Neural crest cell (in vitro differentiated cells): ENCODE results near the gene TCEAL7. TPM values are rescaled to one million over a fixed set of nuclear protein-coding genes. Genes with fewer than 3 reads are reported as not detected.

Experiments
- DNase-seq: peaks from one replicate; pipeline ENCODE4 v3.0.0; 2021; ENCODE audit warnings: low read depth, mixed read lengths, low spot score
- H3K27ac Mint-ChIP-seq: one replicate; pipeline ENCODE4 v1.8.0; 2021; ENCODE audit warnings: mild to moderate bottlenecking, mixed read lengths; ENCODE audit not compliant: unreplicated experiment
- H3K27me3 Mint-ChIP-seq: 2 replicates; pipeline ENCODE4 v1.8.0; 2021; ENCODE audit warnings: low read depth, mild to moderate bottlenecking, mixed read lengths
- H3K36me3 Mint-ChIP-seq: 2 replicates; pipeline ENCODE4 v1.8.0; 2021; ENCODE audit warnings: low read depth, mild to moderate bottlenecking, mixed read lengths
- H3K4me1 Mint-ChIP-seq: 2 replicates; pipeline ENCODE4 v1.8.0; 2021; ENCODE audit warnings: mixed read lengths
- H3K4me3 Mint-ChIP-seq: one replicate; pipeline ENCODE4 v1.8.0; 2021; ENCODE audit warnings: mild to moderate bottlenecking, mixed read lengths
- H3K9me3 Mint-ChIP-seq: 2 replicates; pipeline ENCODE4 v1.8.0; 2021; ENCODE audit warnings: mixed read lengths
- total RNA-seq: library from RNA; stranded (reverse); gene quantifications from 2 replicates; pipeline ENCODE4 v1.2.1, GENCODE V29; 2021
- TF ChIP-seq, protein P1 (sequence below): fragments of 200-600 bp; sonication (generic); conservative IDR thresholded peaks from 2 replicates; pipeline ENCODE4 v1.5.0; 2021; ENCODE audit warnings: antibody characterized with exemption, mild to moderate bottlenecking

Gene TCEAL7
- total RNA-seq, 1 donor from 2014 or later: 15.3 TPM

GRCh38 chrX:103360092-103360491 lies 30.1 kb downstream of the TCEAL7 start:
- Mint-ChIP-seq H3K27ac (no peak overlapping the region), H3K4me3 (peak overlapping the region; percentile 73), H3K36me3 (peaks cover 8% of the 10 kb centered on the region), H3K4me1 (peaks cover 23% of the 10 kb centered on the region), H3K27me3 (no peaks in the 10 kb centered on the region), H3K9me3 (no peaks in the 10 kb centered on the region)
- DNase-seq: no peak
- TF ChIP-seq, protein P1, sequence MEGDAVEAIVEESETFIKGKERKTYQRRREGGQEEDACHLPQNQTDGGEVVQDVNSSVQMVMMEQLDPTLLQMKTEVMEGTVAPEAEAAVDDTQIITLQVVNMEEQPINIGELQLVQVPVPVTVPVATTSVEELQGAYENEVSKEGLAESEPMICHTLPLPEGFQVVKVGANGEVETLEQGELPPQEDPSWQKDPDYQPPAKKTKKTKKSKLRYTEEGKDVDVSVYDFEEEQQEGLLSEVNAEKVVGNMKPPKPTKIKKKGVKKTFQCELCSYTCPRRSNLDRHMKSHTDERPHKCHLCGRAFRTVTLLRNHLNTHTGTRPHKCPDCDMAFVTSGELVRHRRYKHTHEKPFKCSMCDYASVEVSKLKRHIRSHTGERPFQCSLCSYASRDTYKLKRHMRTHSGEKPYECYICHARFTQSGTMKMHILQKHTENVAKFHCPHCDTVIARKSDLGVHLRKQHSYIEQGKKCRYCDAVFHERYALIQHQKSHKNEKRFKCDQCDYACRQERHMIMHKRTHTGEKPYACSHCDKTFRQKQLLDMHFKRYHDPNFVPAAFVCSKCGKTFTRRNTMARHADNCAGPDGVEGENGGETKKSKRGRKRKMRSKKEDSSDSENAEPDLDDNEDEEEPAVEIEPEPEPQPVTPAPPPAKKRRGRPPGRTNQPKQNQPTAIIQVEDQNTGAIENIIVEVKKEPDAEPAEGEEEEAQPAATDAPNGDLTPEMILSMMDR: no peak

- TF ChIP-seq, protein P1: no peak
- peaks cover 8% of the 10 kb centered on the region for H3K36me3 Mint-ChIP-seq
- DNase-seq: no peak
- H3K27me3 Mint-ChIP-seq: no peaks in the 10 kb centered on the region
- H3K9me3 Mint-ChIP-seq: no peaks in the 10 kb centered on the region
- peaks cover 19% of the 10 kb centered on the region for H3K4me1 Mint-ChIP-seq
- no peak overlapping the region for H3K4me3 Mint-ChIP-seq
- H3K27ac Mint-ChIP-seq: no peak overlapping the region
Measured at GRCh38 chrX:103360916-103361315, 30.9 kb downstream of the TCEAL7 start.

- peaks cover 6% of the 10 kb centered on the region for H3K36me3 Mint-ChIP-seq
- no peak for DNase-seq
- TF ChIP-seq, protein P1: no peak
- peaks cover 13% of the 10 kb centered on the region for H3K4me1 Mint-ChIP-seq
- peaks cover 2% of the 10 kb centered on the region for H3K9me3 Mint-ChIP-seq
- H3K27ac Mint-ChIP-seq: no peak overlapping the region
- H3K27me3 Mint-ChIP-seq: no peaks in the 10 kb centered on the region
- no peak overlapping the region for H3K4me3 Mint-ChIP-seq
Measured at GRCh38 chrX:103361798-103362197, 31.8 kb downstream of the TCEAL7 start.

- Mint-ChIP-seq H3K36me3 (peaks cover 5% of the 10 kb centered on the region), H3K27me3 (no peaks in the 10 kb centered on the region), H3K9me3 (peaks cover 2% of the 10 kb centered on the region), H3K4me1 (peaks cover 10% of the 10 kb centered on the region), H3K4me3 (no peak overlapping the region), H3K27ac (no peak overlapping the region)
- TF ChIP-seq, protein P1: no peak
- DNase-seq: no peak
Measured at GRCh38 chrX:103362474-103362873, 32.4 kb downstream of the TCEAL7 start.

GRCh38 chrX:103363046-103363445 lies 33.0 kb downstream of the TCEAL7 start:
- no peak overlapping the region for H3K4me3 Mint-ChIP-seq
- TF ChIP-seq, protein P1: no peak
- no peak for DNase-seq
- no peaks in the 10 kb centered on the region for H3K27me3 Mint-ChIP-seq
- H3K36me3 Mint-ChIP-seq: peaks cover 3% of the 10 kb centered on the region
- peaks cover 4% of the 10 kb centered on the region for H3K4me1 Mint-ChIP-seq
- H3K9me3 Mint-ChIP-seq: peaks cover 2% of the 10 kb centered on the region
- H3K27ac Mint-ChIP-seq: no peak overlapping the region

DNA sequence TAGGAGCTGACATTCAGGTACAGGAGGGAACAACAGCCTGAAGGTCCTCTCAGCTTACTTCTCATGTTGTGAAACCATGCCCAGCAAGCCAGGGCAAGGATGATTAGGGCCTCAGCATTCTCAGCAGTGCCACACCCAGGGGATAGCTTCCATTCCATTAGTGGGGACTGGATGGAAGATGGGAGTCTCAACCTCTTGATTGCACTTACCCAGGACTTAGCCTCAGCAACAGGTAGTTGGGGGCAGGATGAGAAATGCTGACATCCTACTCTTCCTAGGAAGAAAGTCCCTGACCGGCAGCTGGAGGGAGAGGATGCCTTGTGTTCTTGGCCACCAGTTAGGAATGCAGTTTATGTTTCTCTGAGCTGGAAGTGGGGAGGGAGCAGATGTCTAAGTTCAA lies 37.5 kb downstream of the TCEAL7 start:
- Mint-ChIP-seq H3K27me3 (no peaks in the 10 kb centered on the region), H3K4me1 (no peaks in the 10 kb centered on the region), H3K9me3 (peaks cover 2% of the 10 kb centered on the region), H3K4me3 (no peak overlapping the region), H3K27ac (no peak overlapping the region), H3K36me3 (no peaks in the 10 kb centered on the region)
- TF ChIP-seq, protein P1: no peak
- DNase-seq: no peak
